PC-3 (cell line): ENCODE measurements around the gene SLC6A6.

Experiments used
- EZH2 ChIP-seq: fragments of 300-600 bp; sonication (generic); IDR thresholded peaks from one replicate; pipeline ENCODE4 v1.6.1; 2017; ENCODE audit warnings: antibody characterized with exemption, mild to moderate bottlenecking, low read length; ENCODE audit not compliant: unreplicated experiment
- EZH2phosphoT487 ChIP-seq: fragments of 300-600 bp; sonication (generic); IDR thresholded peaks from 2 replicates; pipeline ENCODE4 v1.6.1; 2018; ENCODE audit warnings: mild to moderate bottlenecking, antibody characterized with exemption, low read length, borderline replicate concordance
- TF ChIP-seq, protein P1 (sequence below): fragments of 300-600 bp; sonication (generic); conservative IDR thresholded peaks from 2 replicates; pipeline ENCODE4 v1.5.1; 2017; ENCODE audit warnings: antibody characterized with exemption, low read depth, mild to moderate bottlenecking, low read length

DNA sequence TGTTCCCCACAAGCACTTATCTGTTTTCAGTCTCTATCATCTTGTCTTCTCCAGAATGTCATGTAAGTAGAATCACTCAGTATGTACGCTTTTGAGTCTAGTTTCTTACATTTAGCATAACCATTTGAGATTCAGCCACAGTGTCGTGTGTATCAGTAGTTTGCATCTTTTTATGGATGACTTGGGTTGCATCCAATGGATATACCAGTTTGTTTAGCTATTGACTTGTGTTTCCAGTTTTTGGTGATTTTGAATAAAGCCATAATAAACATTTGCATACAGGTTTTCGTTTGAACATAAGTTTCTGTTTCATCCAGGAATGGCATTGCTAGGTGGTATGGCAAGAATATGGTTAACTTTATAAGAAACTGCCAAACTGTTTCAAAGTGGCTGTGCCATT, 125.7 kb downstream of the SLC6A6 start:
- TF ChIP-seq, protein P1, sequence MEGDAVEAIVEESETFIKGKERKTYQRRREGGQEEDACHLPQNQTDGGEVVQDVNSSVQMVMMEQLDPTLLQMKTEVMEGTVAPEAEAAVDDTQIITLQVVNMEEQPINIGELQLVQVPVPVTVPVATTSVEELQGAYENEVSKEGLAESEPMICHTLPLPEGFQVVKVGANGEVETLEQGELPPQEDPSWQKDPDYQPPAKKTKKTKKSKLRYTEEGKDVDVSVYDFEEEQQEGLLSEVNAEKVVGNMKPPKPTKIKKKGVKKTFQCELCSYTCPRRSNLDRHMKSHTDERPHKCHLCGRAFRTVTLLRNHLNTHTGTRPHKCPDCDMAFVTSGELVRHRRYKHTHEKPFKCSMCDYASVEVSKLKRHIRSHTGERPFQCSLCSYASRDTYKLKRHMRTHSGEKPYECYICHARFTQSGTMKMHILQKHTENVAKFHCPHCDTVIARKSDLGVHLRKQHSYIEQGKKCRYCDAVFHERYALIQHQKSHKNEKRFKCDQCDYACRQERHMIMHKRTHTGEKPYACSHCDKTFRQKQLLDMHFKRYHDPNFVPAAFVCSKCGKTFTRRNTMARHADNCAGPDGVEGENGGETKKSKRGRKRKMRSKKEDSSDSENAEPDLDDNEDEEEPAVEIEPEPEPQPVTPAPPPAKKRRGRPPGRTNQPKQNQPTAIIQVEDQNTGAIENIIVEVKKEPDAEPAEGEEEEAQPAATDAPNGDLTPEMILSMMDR, result no peak
- no peak for TF ChIP-seq EZH2
- no peak for TF ChIP-seq EZH2phosphoT487
